ENCODE data around the gene WAC. TPM values are rescaled to one million over a fixed set of nuclear protein-coding genes. Genes with fewer than 3 reads are reported as not detected.
A peak's percentile ranks its signal among the peaks of the same experiment; 100 is the strongest.

WAC gene
- total and polyA plus RNA-seq, 9 of the 15 experiments (the other 6 are each of a cell fraction or from before 2014, with no cell fraction given), result 24.8 to 123 (median 78.2) TPM

GRCh38 chr10:28496481-28496961 lies 36.4 kb upstream of the WAC start (continued):
- TF ChIP-seq ZNF764 (CRISPR knock-in tag; IDR thresholded peaks at IDR 0.05; ENCODE audit: low read depth) (no peak), RBM17 (IDR thresholded peaks at IDR 0.05; ENCODE audit: borderline replicate concordance, low read depth, low read length) (no peak), TRIM24 (IDR thresholded peaks at IDR 0.05) (no peak), NR3C1 (CRISPR knock-in tag; IDR thresholded peaks at IDR 0.05) (no peak), PTBP1 (IDR thresholded peaks at IDR 0.05; ENCODE audit: low read depth, low read length) (no peak), ZNF445 (CRISPR knock-in tag; IDR thresholded peaks at IDR 0.05; ENCODE audit: low read depth) (no peak), ZFP36 (IDR thresholded peaks at IDR 0.05; ENCODE audit: low read depth, low read length, partially characterized antibody) (no peak), ATF3 (IDR thresholded peaks at IDR 0.05) (peak; percentile 82), ATF3 (CRISPR knock-in tag; conservative IDR thresholded peaks at IDR 0.05) (no peak), DPF2 (IDR thresholded peaks at IDR 0.05) (peak; percentile 44; the same call in 1 of the 2 replicates), SUPT5H (IDR thresholded peaks at IDR 0.05) (no peak), SMARCE1 (IDR thresholded peaks at IDR 0.05) (peak; percentile 41; the same call in 1 of the 2 replicates), ZBTB11 (CRISPR knock-in tag; IDR thresholded peaks at IDR 0.05) (no peak), E2F4 (CRISPR knock-in tag; IDR thresholded peaks at IDR 0.05; ENCODE audit: low read depth) (no peak), ZEB2 (IDR thresholded peaks at IDR 0.05) (peak; percentile 76), C11orf30 (IDR thresholded peaks at IDR 0.05; ENCODE audit: low read depth) (no peak), MYBL2 (IDR thresholded peaks at IDR 0.05; ENCODE audit: low read depth) (no peak), MYBL2 (CRISPR knock-in tag; IDR thresholded peaks at IDR 0.05; ENCODE audit: borderline replicate concordance) (no peak), PML (IDR thresholded peaks at IDR 0.05; ENCODE audit: low read length) (no peak), ESRRA (IDR thresholded peaks at IDR 0.05; ENCODE audit: borderline replicate concordance, low read depth) (no peak; the same call in 1 of the 2 replicates), TFAP4 (CRISPR knock-in tag; IDR thresholded peaks at IDR 0.05; ENCODE audit: borderline replicate concordance) (no peak), HEY1 (CRISPR knock-in tag; IDR thresholded peaks at IDR 0.05; ENCODE audit: borderline replicate concordance) (no peak), CBX2 (IDR thresholded peaks at IDR 0.05; ENCODE audit: insufficient read depth, low read length, poor library complexity, severe bottlenecking) (no peak), SNRNP70 (optimal IDR thresholded peaks at IDR 0.05; ENCODE audit: low read depth, low read length) (no peak), ATF1 (CRISPR knock-in tag; IDR thresholded peaks at IDR 0.05) (no peak), ATF1 (tag; IDR thresholded peaks at IDR 0.05) (no peak)

Measured in K562 (cell line).